Vagina (tissue), 2 donors: Measurements from ENCODE around the gene CYP2E1. TPM values are rescaled to one million over a fixed set of nuclear protein-coding genes. Genes with fewer than 3 reads are reported as not detected.
"Not testable (repeated sequence)": the region's sequence is repeated elsewhere in the genome, so short reads cannot be mapped to it uniquely, and the experiment has no call there.

Source experiments
- DNase-seq, 2 donors: peaks; one replicate each; pipeline ENCODE4 v3.0.0-alpha.2; 2017; ENCODE audit errors: extremely low spot score in 2 of 2
- H3K27ac ChIP-seq: fragments of 200-600 bp; sonication (generic); one replicate; pipeline ENCODE4 v1.5.1; 2019
- H3K27me3 ChIP-seq: fragments of 200-600 bp; sonication (generic); one replicate; pipeline ENCODE4 v1.5.1; 2019
- H3K36me3 ChIP-seq, 2 donors: fragments of 200-600 bp; sonication (generic); one replicate each; pipeline ENCODE4 v1.5.1; 2017 to 2019
- H3K4me1 ChIP-seq: fragments of 200-600 bp; sonication (generic); one replicate; pipeline ENCODE4 v1.5.1; 2019
- H3K4me3 ChIP-seq, 2 donors: fragments of 200-600 bp; sonication (generic); 1 replicate in 1 of 2; 2 replicates in 1 of 2; pipeline ENCODE4 v1.5.1; 2016 to 2019
- H3K9me3 ChIP-seq: fragments of 200-600 bp; sonication (generic); one replicate; pipeline ENCODE4 v1.5.1; 2019
- POLR2A ChIP-seq, 2 donors: fragments of 450-650 bp; IDR thresholded peaks; one replicate each; pipeline ENCODE4 v1.6.1; 2017; ENCODE audit warnings: antibody characterized with exemption in 2 of 2, mild to moderate bottlenecking in 2 of 2, moderate library complexity in 2 of 2
- POLR2AphosphoS5 ChIP-seq, 2 donors: sonication (generic); formaldehyde crosslinking; IDR thresholded peaks; one replicate each; pipeline ENCODE4 v1.9.0; 2017; ENCODE audit warnings: antibody characterized with exemption in 2 of 2, mild to moderate bottlenecking in 2 of 2, low read depth in 1 of 2; ENCODE audit not compliant: insufficient read depth in 1 of 2
- intact Hi-C: fragments of 100-400 bp; cut with DNase I; formaldehyde crosslinking; loops from one replicate; pipeline ENCODE4 v1.15.1; 2023
- total RNA-seq: library from RNA; depleted of rRNA; stranded (reverse); fragments of >200 nt; gene quantifications from one replicate; pipeline ENCODE4 v1.2.3, GENCODE V29; 2016
- TF ChIP-seq, protein P1 (sequence below), 3 experiments: fragments of 450-650 bp in 2 of 3; fragments of 200-600 bp in 1 of 3; sonication (generic) in 1 of 3; IDR thresholded peaks; one replicate each; pipeline ENCODE4 v1.5.1; 2017 to 2019; ENCODE audit warnings: antibody characterized with exemption in 3 of 3, mild to moderate bottlenecking in 2 of 3, moderate library complexity in 2 of 3

Gene CYP2E1
- total RNA-seq, 1 donor from 2014 or later, result 2.9 TPM

DNA sequence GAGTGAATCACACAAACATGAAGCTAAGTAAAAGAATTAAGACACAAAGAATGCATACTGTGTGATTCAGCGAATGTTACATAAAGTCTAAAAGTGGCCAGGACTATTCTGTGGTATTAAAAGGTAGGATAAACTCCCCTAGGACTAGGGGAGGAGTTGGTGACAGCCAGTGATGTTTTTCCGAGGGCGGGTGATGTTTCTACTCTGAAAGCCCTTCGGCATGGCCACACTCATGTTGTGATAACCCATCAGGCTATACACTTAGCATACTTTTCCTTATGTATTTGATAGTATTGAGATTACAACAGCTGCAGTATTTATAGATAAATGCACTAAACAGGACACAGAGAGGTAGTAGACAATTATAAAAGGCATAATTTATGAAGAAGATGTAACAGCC, 15.8 kb upstream of the CYP2E1 start:
- intact Hi-C loops, result no loop called here
- no peaks in the 10 kb centered on the region for H3K27me3 ChIP-seq

DNA sequence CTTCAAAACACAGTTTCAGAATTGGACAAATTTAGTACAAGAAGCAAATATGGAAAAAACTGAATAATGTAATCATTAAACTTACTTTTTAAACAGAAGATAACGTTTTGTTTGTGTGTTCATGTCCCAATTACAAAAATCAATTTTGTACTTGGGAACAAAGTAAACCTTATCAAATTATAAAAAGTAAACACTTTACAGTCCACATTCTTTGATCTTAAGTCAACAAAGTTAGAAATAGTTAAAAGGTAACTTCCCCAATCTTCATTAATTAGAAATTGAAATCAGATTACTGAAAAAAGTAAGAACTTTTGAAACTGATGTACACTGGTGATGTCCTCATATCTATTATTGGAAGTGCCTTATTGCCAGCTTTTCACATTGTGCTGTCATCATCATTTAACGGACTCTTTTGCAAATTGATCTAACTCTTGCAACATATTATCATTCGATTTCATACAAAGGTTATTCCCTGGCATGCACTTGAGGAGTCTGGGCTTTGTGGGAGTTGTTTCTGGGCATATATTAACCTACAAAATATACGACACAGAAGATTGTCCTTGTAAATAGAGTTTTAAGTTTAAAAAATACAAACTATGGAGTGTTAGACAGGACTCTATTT, 15.1 kb upstream of the CYP2E1 start:
- TF ChIP-seq, protein P1, sequence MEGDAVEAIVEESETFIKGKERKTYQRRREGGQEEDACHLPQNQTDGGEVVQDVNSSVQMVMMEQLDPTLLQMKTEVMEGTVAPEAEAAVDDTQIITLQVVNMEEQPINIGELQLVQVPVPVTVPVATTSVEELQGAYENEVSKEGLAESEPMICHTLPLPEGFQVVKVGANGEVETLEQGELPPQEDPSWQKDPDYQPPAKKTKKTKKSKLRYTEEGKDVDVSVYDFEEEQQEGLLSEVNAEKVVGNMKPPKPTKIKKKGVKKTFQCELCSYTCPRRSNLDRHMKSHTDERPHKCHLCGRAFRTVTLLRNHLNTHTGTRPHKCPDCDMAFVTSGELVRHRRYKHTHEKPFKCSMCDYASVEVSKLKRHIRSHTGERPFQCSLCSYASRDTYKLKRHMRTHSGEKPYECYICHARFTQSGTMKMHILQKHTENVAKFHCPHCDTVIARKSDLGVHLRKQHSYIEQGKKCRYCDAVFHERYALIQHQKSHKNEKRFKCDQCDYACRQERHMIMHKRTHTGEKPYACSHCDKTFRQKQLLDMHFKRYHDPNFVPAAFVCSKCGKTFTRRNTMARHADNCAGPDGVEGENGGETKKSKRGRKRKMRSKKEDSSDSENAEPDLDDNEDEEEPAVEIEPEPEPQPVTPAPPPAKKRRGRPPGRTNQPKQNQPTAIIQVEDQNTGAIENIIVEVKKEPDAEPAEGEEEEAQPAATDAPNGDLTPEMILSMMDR (IDR thresholded peaks at IDR 0.05), result no peak
- TF ChIP-seq POLR2AphosphoS5 (IDR thresholded peaks at IDR 0.05; ENCODE audit: insufficient read depth in 1 of 2, low read depth in 1 of 2) (no peak), POLR2A (IDR thresholded peaks at IDR 0.05) (no peak)
- intact Hi-C loops, result no loop called here
- H3K4me1 ChIP-seq, result no peaks in the 10 kb centered on the region
- no peak overlapping the region for H3K27ac ChIP-seq
- no peak overlapping the region for H3K4me3 ChIP-seq
- DNase-seq, result no peak
- H3K36me3 ChIP-seq, result no peaks in the 10 kb centered on the region
- no peaks in the 10 kb centered on the region for H3K27me3 ChIP-seq
- no peaks in the 10 kb centered on the region for H3K9me3 ChIP-seq

More for the DNA sequence above, 15.8 kb upstream of the CYP2E1 start:
- Histone ChIP-seq H3K4me3 (no peak overlapping the region), H3K27ac (no peak overlapping the region), H3K9me3 (no peaks in the 10 kb centered on the region), H3K36me3 (no peaks in the 10 kb centered on the region), H3K4me1 (no peaks in the 10 kb centered on the region)
- TF ChIP-seq POLR2A (IDR thresholded peaks at IDR 0.05), result no peak
- TF ChIP-seq, protein P1 (IDR thresholded peaks at IDR 0.05), result no peak
- no peak for DNase-seq

DNA sequence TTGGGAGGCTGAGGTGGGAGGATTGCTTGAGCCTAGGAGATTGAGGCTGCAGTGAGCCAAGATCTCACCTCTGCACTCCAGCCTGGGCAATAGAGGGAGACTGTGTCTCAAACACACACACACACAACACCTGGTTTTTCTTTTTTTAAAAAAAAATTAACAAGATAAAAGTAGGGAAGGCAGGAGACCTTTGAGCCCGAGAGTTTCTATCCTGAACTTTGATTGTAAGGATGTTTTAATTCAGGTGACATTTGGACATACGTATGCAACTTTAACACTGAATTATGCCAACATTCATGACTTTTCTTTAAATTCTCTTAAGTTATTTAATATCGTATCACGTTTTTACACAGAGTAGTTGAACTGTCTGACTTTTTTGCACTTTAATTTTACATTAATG, 11.7 kb upstream of the CYP2E1 start:
- no peaks in the 10 kb centered on the region for H3K36me3 ChIP-seq
- H3K4me3 ChIP-seq, result no peak overlapping the region
- no peak for TF ChIP-seq POLR2A (IDR thresholded peaks at IDR 0.05)
- TF ChIP-seq, protein P1 (IDR thresholded peaks at IDR 0.05), result no peak
- TF ChIP-seq POLR2AphosphoS5 (IDR thresholded peaks at IDR 0.05; ENCODE audit: insufficient read depth in 1 of 2, low read depth in 1 of 2), result no peak
- intact Hi-C loops, result no loop called here
- no peaks in the 10 kb centered on the region for H3K9me3 ChIP-seq
- H3K4me1 ChIP-seq, result peaks cover 8% of the 10 kb centered on the region
- H3K27ac ChIP-seq, result no peak overlapping the region
- no peaks in the 10 kb centered on the region for H3K27me3 ChIP-seq
- no peak for DNase-seq

DNA sequence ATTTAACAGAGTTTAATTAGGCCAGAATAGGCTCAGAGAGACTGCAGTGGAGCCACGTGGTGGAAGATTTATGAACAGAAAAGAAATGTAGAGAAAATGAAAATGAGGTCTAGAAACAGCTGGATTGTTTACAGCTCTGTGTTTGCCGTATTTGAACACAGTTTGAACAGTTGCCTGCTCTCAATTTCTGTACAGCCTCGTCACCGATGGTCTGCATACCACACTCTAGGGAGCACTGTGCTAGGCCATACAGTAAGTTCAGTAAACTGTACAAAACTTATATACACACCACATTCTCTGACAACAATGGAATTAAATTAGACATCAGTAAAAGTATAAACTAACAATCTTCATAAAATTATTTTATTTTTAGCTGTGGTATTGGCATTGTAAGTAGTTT, 11.1 kb upstream of the CYP2E1 start:
- no peak overlapping the region for H3K27ac ChIP-seq
- no peak for DNase-seq
- peaks cover 8% of the 10 kb centered on the region for H3K4me1 ChIP-seq
- no peaks in the 10 kb centered on the region for H3K27me3 ChIP-seq
- TF ChIP-seq POLR2A (IDR thresholded peaks at IDR 0.05) (no peak), POLR2AphosphoS5 (IDR thresholded peaks at IDR 0.05; ENCODE audit: insufficient read depth in 1 of 2, low read depth in 1 of 2) (no peak)
- TF ChIP-seq, protein P1 (IDR thresholded peaks at IDR 0.05), result no peak
- H3K36me3 ChIP-seq, result no peaks in the 10 kb centered on the region
- intact Hi-C loops, result no loop called here
- H3K9me3 ChIP-seq, result no peaks in the 10 kb centered on the region
- no peak overlapping the region for H3K4me3 ChIP-seq

DNA sequence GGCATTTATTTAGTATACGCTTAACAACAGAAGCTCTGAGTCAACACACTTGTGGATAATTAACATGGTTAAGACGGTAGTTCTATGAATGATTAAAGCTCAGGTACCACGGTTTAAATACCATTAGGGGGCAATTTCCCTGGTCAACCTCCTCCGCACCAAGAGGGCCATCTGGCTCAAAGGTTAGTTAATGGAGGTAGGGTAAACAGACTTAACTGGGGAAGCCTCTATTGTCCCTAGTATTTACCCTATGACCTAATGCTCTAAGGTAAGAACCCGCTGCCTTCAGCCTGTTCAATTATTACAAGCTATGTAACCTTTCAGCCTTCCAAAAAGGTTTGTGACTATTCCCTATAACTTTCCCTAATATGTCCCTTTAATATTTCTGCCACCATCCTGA, 8.6 kb upstream of the CYP2E1 start:
- H3K4me1 ChIP-seq, H3K9me3 ChIP-seq, H3K4me3 ChIP-seq, DNase-seq, H3K36me3 ChIP-seq, H3K27me3 ChIP-seq, intact Hi-C loops, H3K27ac ChIP-seq: not testable (repeated sequence)
